Hypothalamus (tissue), 51 donors: ENCODE measurements around the gene GALNT11.
"Not testable (repeated sequence)": the region's sequence is repeated elsewhere in the genome, so short reads cannot be mapped to it uniquely, and the experiment has no call there.

ENCODE experiments used
- DNase-seq, 51 donors: peaks; one replicate each; lab custom pipeline; 2025; lab: John Stamatoyannopoulos, UW

The GALNT11 gene

GRCh38 chr7:152072421-152072820 is 46.9 kb downstream of the GALNT11 start:
- no peak for DNase-seq

DNA sequence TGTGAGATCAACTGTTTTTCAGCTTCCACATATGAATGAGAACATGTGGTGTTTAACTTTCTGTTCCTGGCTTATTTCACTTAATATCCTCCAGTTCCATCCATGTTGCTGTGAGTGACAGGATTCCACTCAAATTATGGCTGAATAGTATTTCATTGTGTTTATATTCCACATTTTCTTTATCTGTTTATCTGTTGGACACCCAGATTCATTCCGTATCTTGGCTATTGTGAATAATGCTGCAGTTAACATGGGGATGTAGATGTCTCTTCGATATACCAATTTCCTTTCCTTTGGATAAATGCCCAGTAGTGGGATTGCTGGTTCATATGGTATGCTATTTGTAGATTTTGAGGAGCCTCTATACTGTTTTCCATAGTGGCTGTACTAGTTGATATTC is 47.9 kb downstream of the GALNT11 start:
- DNase-seq = no peak

DNA sequence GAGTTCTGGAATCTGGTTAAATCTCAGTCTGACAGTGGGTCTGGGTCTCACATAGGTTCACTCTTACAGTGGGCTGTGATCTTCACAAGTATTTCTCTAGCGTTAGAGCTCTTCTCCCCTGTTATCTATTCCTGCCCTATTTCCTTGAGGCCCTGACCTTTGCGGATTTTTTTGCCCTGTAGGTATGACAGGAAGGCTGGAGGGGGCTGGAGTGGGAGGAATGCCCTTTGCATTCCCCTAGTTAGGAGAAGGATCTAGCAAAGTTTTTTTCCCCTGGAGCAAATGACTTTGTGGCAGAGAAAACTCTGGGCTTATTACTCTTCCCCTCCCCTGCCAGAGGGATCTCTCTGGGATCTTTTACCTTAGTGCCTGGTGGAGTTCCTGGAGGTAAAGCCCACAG is 49.2 kb downstream of the GALNT11 start:
- no peak for DNase-seq

GRCh38 chr7:152075379-152075778 is 49.9 kb downstream of the GALNT11 start:
- not testable (repeated sequence) for DNase-seq

DNA sequence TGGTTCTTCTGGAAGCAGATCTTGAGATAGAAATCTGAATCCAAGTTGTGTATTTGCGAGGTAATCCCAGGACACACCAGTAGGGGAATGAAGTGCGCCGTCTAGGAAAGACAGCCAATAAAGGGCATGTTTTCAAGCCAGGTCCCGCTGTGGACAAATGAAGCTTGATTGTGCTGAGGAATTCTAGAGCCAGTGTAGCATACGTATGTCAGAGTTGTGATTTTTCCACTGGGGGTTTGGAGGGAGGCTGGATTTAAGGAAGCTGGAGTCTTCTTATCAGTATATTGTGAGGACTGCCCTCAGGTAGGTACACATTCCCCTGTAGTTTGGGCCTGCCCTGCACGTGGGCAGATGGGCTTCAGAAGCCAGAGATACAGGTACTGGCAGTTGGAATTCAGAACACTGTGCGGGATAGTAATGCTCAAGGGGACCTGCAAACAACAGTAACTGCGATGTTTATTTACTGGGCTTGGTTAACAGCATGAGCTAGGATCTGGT is 50.9 kb downstream of the GALNT11 start:
- peak in 10 of 51 donors; percentile 5 to 31 (median 10) for DNase-seq

DNA sequence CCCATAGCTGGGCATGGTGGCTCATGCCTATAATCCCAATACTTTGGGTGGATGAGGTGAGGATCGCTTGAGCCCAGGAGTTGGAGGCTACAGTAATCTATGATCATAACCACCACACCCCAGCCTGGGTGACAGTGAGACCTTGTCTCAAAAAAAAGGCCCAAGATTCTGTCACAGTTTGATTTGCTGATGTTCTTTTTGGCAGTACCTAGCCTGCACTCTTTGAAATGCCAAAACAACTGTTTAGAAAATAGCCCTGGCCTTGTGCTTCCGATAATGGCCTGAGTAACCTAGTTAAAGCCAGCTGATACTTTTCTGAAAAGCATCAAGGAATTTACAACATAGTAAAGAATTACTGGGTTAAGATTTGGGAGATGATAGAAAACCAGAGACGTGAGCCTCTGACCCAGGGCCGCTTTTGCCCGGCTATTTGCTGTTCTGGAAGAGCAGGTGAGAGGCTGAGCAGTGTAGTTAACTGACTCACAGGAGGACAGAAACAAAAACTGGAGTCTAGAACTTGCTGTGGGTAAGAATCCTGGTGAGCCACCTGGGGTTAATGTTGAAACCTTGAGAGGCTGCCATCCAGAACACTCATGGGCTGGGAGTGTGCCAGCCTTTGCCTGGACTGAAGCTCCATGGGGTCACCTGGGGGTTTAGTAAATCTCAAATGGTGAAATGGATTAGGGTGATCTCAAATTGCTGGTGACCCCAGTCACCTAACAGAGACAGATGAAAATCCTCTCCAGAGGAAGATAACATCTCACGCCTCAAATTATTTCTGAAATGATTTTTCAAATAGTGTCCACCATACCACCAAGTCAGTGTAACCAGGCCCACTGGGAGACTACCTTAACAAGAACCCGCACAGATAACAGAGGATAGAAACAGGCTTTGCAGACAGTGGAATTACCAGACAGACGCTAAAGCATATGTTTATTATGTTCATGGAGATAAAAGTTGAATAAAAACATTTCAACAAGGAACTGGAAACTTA is 51.8 kb downstream of the GALNT11 start:
- DNase-seq = no peak

- DNase-seq = no peak
Observed at GRCh38 chr7:152078025-152078424, 52.6 kb downstream of the GALNT11 start.

DNA sequence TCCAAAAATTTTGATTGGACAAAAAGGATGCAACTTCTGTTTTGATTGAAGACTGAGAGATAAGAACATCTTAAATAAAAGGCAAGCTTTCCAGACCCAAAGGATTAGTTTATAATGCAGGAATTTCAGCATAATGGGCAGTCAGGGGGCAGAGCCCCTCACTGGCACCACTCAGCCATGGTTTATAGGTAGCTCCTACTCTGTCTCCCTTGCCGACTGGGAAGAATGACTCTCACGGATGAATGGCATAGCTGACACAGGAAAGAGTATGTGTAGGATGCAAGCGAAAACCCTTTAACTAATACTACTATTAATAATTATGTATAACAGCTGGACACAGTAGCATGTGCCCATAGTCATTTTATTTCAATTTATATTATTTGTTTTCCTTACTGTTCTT is 53.3 kb downstream of the GALNT11 start:
- DNase-seq = no peak

GRCh38 chr7:152081088-152081487 is 55.6 kb downstream of the GALNT11 start:
- DNase-seq = no peak

DNA sequence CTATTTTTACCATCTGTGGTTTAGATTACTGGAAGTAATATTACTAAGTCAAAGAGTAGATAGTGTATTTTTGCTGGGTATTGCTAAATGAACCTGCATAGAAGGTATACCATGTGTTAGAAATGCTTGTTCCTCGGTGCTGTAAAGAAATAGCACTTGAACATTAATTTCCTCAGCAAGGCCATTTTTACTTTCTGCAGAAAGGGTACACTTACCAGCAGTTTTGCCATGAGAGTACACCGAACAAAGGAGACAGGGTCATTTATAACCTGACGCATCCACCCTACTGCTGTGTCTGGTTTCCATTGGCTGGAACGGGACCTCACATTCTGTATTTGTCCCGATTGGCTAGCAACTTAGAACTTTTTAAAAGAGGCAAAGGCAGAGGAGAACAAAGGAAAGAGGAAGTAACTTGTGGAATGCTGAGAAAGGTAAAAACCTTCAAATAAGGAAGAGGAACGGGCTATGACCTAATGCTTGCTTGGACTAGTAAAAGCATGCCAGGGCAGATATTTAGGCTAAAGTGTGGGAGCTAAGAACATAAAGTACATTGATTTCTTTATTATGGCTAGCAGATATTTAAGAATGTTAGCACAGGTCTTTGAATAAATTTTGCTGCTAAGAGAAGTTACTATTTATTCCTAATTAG is 56.7 kb downstream of the GALNT11 start:
- not testable (repeated sequence) for DNase-seq

DNA sequence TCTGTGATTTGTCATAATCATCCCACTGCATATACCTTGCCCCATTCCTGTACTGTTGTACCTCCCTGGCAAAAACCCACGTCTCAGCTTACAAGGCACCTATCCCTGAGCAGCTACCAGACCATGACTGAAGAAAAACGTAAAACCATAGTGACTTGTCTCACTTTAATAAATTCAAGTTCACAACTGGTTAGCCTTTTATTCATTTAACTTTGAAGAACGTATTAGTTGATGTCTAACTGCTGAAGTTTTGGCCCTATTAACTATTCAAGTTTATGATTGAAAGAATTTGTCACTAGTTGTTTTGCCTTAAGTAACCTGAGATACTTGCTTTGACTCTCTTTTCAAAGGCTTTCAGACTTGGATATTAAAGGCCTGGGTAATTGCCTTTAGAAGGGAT is 59.7 kb downstream of the GALNT11 start:
- no peak for DNase-seq

DNA sequence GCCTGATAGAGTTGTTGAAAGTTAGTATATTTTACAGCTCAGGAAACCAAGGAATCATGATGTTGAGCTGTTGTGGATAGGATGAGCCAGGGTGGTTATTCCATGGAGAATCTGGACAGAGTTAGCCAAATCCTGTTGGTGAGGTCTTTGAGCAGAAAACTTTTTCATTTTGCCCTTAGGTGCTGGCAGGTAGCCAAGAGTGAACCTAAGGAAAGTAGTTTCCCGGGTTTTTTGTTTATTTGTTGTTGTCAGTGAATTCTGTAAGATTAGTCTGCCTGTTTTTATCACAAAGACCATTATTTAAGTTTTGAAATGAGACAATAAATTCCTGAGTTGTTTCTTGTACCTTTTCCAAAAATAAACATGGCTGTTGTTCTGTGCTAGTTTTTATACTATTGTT is 61.0 kb downstream of the GALNT11 start:
- DNase-seq = no peak

DNA sequence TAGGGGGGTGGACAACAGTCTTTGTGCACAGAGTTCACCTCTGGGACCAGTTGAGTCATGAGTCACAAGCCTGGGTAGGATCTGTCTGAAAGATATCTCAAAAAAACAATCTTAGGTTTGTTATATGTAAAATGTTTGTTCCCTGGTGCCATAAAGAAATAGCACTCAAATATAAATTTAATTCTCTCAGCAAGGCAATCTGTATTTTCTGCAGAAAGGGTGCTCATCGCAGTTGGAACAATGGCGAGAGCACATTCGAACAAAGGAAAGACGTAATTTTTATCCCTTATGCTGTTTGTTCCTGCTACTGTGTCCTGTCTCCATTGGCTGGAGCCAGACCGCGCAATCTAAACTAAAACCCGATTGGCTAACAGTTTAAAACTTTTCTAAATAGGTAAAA is 63.7 kb downstream of the GALNT11 start:
- DNase-seq = no peak

GRCh38 chr7:152090747-152091146 is 65.3 kb downstream of the GALNT11 start:
- DNase-seq = no peak

DNA sequence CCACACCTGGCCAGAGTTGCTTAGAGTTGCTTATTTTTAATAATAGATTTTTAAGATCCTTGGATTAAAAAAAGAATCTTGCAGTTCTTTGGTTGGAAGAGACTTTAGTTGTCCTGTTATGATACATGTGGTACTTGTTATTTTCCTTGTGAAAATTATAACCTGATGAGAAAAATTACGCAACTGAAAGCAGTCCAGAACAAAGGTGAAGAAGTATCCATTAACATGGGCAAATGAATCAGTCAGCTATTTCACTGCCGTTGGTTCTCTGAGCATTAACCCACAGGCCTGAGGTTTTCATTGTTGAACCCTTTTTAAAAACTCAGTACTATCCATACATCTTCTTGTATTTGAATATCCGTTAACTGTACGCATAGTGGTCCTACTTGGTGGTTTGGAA is 68.2 kb downstream of the GALNT11 start:
- no peak for DNase-seq

- DNase-seq = no peak
Observed at GRCh38 chr7:152095771-152096170, 70.3 kb downstream of the GALNT11 start.

- DNase-seq = no peak
Observed at GRCh38 chr7:152097330-152097729, 71.9 kb downstream of the GALNT11 start.

DNA sequence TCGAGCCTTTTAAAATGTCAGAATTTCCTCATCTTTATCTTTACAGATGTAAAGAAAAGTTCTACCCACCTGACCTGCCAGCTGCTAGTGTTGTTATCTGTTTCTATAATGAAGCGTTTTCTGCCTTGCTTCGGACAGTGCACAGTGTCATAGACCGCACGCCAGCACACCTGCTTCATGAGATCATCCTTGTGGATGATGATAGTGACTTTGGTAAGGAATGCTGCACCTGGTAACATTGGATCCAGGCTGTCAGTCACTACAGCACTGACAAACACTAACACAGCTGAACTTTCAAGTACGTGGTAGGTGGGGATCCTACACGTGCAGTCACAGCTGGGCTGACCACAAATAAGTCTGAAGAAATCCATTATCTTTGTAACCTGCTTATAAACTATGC is 77.6 kb downstream of the GALNT11 start:
- DNase-seq = no peak

GRCh38 chr7:152103691-152104090 is 78.2 kb downstream of the GALNT11 start:
- DNase-seq = no peak

- DNase-seq = no peak
Observed at GRCh38 chr7:152105205-152105604, 79.7 kb downstream of the GALNT11 start.

DNA sequence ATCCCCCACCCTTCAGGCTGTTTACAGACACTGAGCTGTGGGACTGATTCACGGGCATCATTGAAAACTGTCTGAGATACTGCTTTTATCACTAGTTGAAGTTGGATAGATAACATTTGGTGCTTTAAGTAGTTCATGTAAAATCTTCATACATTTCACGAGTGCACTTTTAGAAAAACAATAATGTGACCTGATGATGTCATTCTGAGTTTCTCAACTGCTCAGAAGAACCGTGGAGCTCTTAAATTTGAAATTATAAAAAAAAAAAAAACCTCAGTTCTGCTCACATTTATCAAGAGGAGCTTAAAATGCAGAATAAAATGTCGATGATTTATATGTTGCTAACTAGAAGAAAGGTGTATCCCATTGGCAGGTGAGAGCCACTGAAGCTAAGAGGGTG is 81.5 kb downstream of the GALNT11 start:
- no peak for DNase-seq

GRCh38 chr7:152107945-152108344 is 82.5 kb downstream of the GALNT11 start:
- DNase-seq = no peak
